Calu3 (cell line): ENCODE measurements around the gene MRPS35. TPM values are rescaled to one million over a fixed set of nuclear protein-coding genes. Genes with fewer than 3 reads are reported as not detected.

Source experiments
- BruUV-seq: library from RNA; stranded (reverse); fragments of 400-500 nt; replicated peaks from 2 replicates; lab custom pipeline; 2021; lab: Mats Ljungman, UMichigan
- CTCF ChIA-PET: fragments of 300-600 bp; sonication (Branson Sonifier 250); formaldehyde crosslinking; loops from one replicate; lab custom pipeline; 2022; ENCODE audit warnings: antibody characterized with exemption; lab: Charles Lee
- DNase-seq: peaks from one replicate; pipeline ENCODE4 v3.0.0; 2022
- H3K27ac Mint-ChIP-seq: one replicate; pipeline ENCODE4 v1.8.0; 2022; ENCODE audit warnings: mixed read lengths; ENCODE audit not compliant: unreplicated experiment
- H3K27me3 Mint-ChIP-seq: one replicate; pipeline ENCODE4 v1.8.0; 2022; ENCODE audit warnings: mixed read lengths; ENCODE audit not compliant: unreplicated experiment
- H3K36me3 Mint-ChIP-seq: one replicate; pipeline ENCODE4 v1.8.0; 2022; ENCODE audit warnings: mild to moderate bottlenecking, moderate library complexity, mixed read lengths; ENCODE audit not compliant: insufficient read depth, unreplicated experiment
- H3K4me1 Mint-ChIP-seq: one replicate; pipeline ENCODE4 v1.8.0; 2022; ENCODE audit warnings: mild to moderate bottlenecking, low read depth, mixed read lengths; ENCODE audit not compliant: unreplicated experiment
- H3K4me3 Mint-ChIP-seq: one replicate; pipeline ENCODE4 v1.8.0; 2022; ENCODE audit warnings: mild to moderate bottlenecking, low read depth, moderate library complexity, mixed read lengths; ENCODE audit not compliant: unreplicated experiment
- H3K9me3 Mint-ChIP-seq: one replicate; pipeline ENCODE4 v1.8.0; 2022; ENCODE audit warnings: low read depth, mixed read lengths; ENCODE audit not compliant: unreplicated experiment
- CTCF ChIP-seq: fragments of 200-600 bp; IDR thresholded peaks from one replicate; pipeline ENCODE4 v1.8.0; 2022; ENCODE audit warnings: antibody characterized with exemption; ENCODE audit not compliant: unreplicated experiment
- intact Hi-C: fragments of 100-400 bp; cut with micrococcal nuclease; formaldehyde crosslinking; loops from one replicate; pipeline ENCODE4 v1.10.0; 2022; ENCODE audit not compliant: unreplicated experiment
- total RNA-seq: library from RNA; stranded (reverse); gene quantifications from 2 replicates; pipeline ENCODE4 v1.2.3, GENCODE V29; 2022

The MRPS35 gene
- total RNA-seq, 1 experiment from 2014 or later = 70.5 TPM

- no TSS peak for BruUV-seq
- CTCF ChIA-PET = no interaction called here
- intact Hi-C loops = no loop called here
- Mint-ChIP-seq H3K27ac (no peak overlapping the region), H3K27me3 (no peaks in the 10 kb centered on the region), H3K4me1 (no peaks in the 10 kb centered on the region), H3K36me3 (no peaks in the 10 kb centered on the region), H3K4me3 (no peak overlapping the region), H3K9me3 (no peaks in the 10 kb centered on the region)
- TF ChIP-seq CTCF = no peak
- DNase-seq = no peak
These were observed 52.1 kb downstream of the MRPS35 start for GRCh38 chr12:27762757-27763156.

- H3K36me3 Mint-ChIP-seq = no peaks in the 10 kb centered on the region
- no peaks in the 10 kb centered on the region for H3K4me1 Mint-ChIP-seq
- H3K4me3 Mint-ChIP-seq = no peak overlapping the region
- no peak for DNase-seq
- intact Hi-C loops = no loop called here
- no TSS peak for BruUV-seq
- H3K27me3 Mint-ChIP-seq = no peaks in the 10 kb centered on the region
- no peaks in the 10 kb centered on the region for H3K9me3 Mint-ChIP-seq
- TF ChIP-seq CTCF = no peak
- H3K27ac Mint-ChIP-seq = no peak overlapping the region
- CTCF ChIA-PET = no interaction called here
These were observed 56.0 kb downstream of the MRPS35 start for GRCh38 chr12:27766587-27766986.

- H3K9me3 Mint-ChIP-seq = no peaks in the 10 kb centered on the region
- intact Hi-C loops = no loop called here
- no peaks in the 10 kb centered on the region for H3K36me3 Mint-ChIP-seq
- no peaks in the 10 kb centered on the region for H3K4me1 Mint-ChIP-seq
- H3K4me3 Mint-ChIP-seq = no peak overlapping the region
- DNase-seq = no peak
- no peak for TF ChIP-seq CTCF
- no peak overlapping the region for H3K27ac Mint-ChIP-seq
- no peaks in the 10 kb centered on the region for H3K27me3 Mint-ChIP-seq
- CTCF ChIA-PET = no interaction called here
- no TSS peak for BruUV-seq
These were observed 58.6 kb downstream of the MRPS35 start for GRCh38 chr12:27769142-27769673.

GRCh38 chr12:27771481-27772327, 61.1 kb downstream of the MRPS35 start:
- no TSS peak for BruUV-seq
- intact Hi-C loops = no loop called here
- no peaks in the 10 kb centered on the region for H3K4me1 Mint-ChIP-seq
- no peak for TF ChIP-seq CTCF
- H3K36me3 Mint-ChIP-seq = no peaks in the 10 kb centered on the region
- no peak overlapping the region for H3K27ac Mint-ChIP-seq
- H3K9me3 Mint-ChIP-seq = no peaks in the 10 kb centered on the region
- CTCF ChIA-PET = no interaction called here
- no peak for DNase-seq
- no peaks in the 10 kb centered on the region for H3K27me3 Mint-ChIP-seq
- H3K4me3 Mint-ChIP-seq = no peak overlapping the region
